ENCODE measurements around the gene PDE10A. TPM values are rescaled to one million over a fixed set of nuclear protein-coding genes. Genes with fewer than 3 reads are reported as not detected.

The PDE10A gene
- polyA plus RNA-seq, 1 donor = 2.7 TPM

DNA sequence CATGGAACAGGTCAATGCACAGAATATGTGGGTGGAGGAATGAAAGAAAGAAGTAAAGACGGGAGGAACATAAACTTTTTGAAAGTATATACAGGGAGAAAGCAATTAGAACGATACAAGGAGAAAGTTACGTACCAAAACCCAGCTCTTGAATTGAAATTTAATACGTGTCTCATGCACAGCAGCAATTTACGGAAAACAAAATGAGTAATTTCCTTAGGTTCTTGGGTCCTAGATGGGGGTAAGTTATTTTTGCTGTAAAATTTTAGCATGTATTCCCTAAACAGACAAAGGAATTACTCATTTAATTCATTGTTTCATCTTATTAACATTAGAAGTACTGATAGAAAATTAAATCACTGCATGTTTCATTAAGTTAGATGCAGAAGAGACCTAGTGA lies 75.8 kb downstream of the PDE10A start:
- no peaks in the 10 kb centered on the region for H3K27me3 ChIP-seq (ENCODE audit: control insufficient read depth, insufficient read depth, low read length)
- WGBS (ENCODE audit: insufficient coverage, low lambda C conversion rate) = 93% methylated on average over 5 of the region's 5 CpGs
- H3K4me1 ChIP-seq (ENCODE audit: control insufficient read depth, insufficient read depth, low read length) = no peaks in the 10 kb centered on the region
- no peak overlapping the region for H3K27ac ChIP-seq (ENCODE audit: low read length)
- no peaks in the 10 kb centered on the region for H3K36me3 ChIP-seq (ENCODE audit: control insufficient read depth, insufficient read depth, low read length)
- no peak overlapping the region for H3K4me3 ChIP-seq (ENCODE audit: low read length)
- H3K9me3 ChIP-seq (ENCODE audit: control insufficient read depth, low read depth, low read length) = no peaks in the 10 kb centered on the region
- no peak for DNase-seq

DNA sequence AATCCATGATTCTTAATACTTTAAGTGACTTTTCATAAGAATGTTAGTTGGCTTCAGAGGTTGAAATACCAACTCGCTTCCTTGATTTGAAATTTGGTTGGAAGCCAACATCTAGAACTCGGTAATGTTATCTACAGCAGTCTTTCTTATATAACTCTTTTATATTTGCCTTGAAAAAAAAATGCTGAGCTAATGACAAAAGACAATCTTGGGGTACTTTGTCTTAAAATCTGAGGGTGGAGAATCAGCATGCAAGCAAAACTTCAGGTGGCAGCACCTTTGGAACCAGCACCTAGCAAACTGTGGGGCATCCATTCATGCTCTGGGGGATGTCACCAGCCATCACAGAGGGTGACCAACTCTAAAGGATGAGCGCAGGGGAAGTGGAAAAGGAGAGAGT lies 76.3 kb downstream of the PDE10A start:
- Histone ChIP-seq H3K4me3 (ENCODE audit: low read length) (no peak overlapping the region), H3K9me3 (ENCODE audit: control insufficient read depth, low read depth, low read length) (no peaks in the 10 kb centered on the region), H3K27me3 (ENCODE audit: control insufficient read depth, insufficient read depth, low read length) (no peaks in the 10 kb centered on the region), H3K4me1 (ENCODE audit: control insufficient read depth, insufficient read depth, low read length) (no peaks in the 10 kb centered on the region), H3K36me3 (ENCODE audit: control insufficient read depth, insufficient read depth, low read length) (no peaks in the 10 kb centered on the region), H3K27ac (ENCODE audit: low read length) (no peak overlapping the region)
- DNase-seq = no peak
- no CpG with 5 or more reads among the region's 3 CpGs for WGBS (ENCODE audit: insufficient coverage, low lambda C conversion rate)

DNA sequence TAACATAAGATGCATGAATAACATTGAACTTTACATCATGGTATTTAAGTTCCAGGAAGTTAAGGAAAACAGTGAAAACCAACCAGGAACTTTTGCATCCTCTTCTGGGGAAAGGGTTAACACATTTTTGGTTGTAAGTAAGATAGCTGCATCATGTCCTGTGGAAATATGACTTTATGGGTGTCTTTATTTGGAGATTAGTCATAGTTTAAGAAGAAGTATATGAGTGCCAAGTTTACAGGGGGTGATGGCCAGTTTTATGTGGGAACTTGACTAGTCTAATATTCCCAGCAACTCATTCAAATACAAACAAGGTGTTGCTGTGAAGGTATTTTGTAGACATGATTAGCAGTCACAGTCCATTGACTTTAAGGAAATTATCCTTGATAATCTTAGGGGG lies 78.0 kb downstream of the PDE10A start:
- DNase-seq = no peak
- Histone ChIP-seq H3K4me1 (ENCODE audit: control insufficient read depth, insufficient read depth, low read length) (no peaks in the 10 kb centered on the region), H3K27me3 (ENCODE audit: control insufficient read depth, insufficient read depth, low read length) (no peaks in the 10 kb centered on the region), H3K27ac (ENCODE audit: low read length) (no peak overlapping the region), H3K9me3 (ENCODE audit: control insufficient read depth, low read depth, low read length) (no peaks in the 10 kb centered on the region), H3K4me3 (ENCODE audit: low read length) (no peak overlapping the region), H3K36me3 (ENCODE audit: control insufficient read depth, insufficient read depth, low read length) (no peaks in the 10 kb centered on the region)

DNA sequence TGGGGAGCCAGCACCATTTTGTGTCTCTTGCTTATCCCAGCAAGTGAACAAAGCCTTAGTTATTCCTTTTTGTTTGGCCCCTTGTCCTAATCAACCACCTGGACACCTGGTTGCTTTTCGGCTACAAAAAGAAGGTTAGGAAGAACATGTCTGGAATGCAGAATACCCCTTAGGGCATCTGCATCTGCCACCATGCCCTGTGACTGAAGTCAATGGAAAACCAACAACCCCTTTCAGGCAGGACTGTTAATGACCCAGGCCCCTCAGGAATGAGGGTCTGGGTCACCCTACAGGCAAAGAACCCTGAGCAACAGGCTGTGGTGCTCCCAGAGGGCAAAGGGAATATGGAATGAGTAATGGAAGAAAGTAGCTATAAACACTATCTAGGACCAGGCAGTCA lies 78.5 kb downstream of the PDE10A start:
- H3K27me3 ChIP-seq (ENCODE audit: control insufficient read depth, insufficient read depth, low read length) = no peaks in the 10 kb centered on the region
- no CpG with 5 or more reads among the region's 1 CpG for WGBS (ENCODE audit: insufficient coverage, low lambda C conversion rate)
- DNase-seq = no peak
- no peak overlapping the region for H3K4me3 ChIP-seq (ENCODE audit: low read length)
- H3K27ac ChIP-seq (ENCODE audit: low read length) = no peak overlapping the region
- H3K9me3 ChIP-seq (ENCODE audit: control insufficient read depth, low read depth, low read length) = no peaks in the 10 kb centered on the region
- no peaks in the 10 kb centered on the region for H3K36me3 ChIP-seq (ENCODE audit: control insufficient read depth, insufficient read depth, low read length)
- H3K4me1 ChIP-seq (ENCODE audit: control insufficient read depth, insufficient read depth, low read length) = no peaks in the 10 kb centered on the region

DNA sequence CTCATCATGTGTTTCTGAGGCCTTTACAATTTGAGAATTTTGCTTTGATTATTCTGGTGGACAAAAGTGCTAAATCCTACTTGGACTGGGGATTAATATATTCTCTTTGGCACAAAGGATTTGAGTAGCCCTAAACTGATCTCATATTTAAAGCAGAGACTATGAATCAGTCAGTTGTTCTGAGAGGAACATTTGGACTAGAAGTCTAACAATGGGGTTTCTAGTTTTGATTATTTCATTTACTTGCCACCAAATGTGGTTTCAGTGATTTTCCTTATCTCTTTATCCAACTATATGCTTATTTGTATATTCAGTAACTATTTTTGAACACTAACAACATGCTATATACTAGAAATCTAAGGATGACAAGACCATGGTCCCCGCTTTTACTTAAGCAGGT lies 81.4 kb downstream of the PDE10A start:
- Histone ChIP-seq H3K4me3 (ENCODE audit: low read length) (no peak overlapping the region), H3K27me3 (ENCODE audit: control insufficient read depth, insufficient read depth, low read length) (no peaks in the 10 kb centered on the region), H3K4me1 (ENCODE audit: control insufficient read depth, insufficient read depth, low read length) (no peaks in the 10 kb centered on the region), H3K36me3 (ENCODE audit: control insufficient read depth, insufficient read depth, low read length) (no peaks in the 10 kb centered on the region), H3K27ac (ENCODE audit: low read length) (no peak overlapping the region), H3K9me3 (ENCODE audit: control insufficient read depth, low read depth, low read length) (no peaks in the 10 kb centered on the region)
- 83% methylated on average over 1 of the region's 1 CpG for WGBS (ENCODE audit: insufficient coverage, low lambda C conversion rate)
- no peak for DNase-seq

DNA sequence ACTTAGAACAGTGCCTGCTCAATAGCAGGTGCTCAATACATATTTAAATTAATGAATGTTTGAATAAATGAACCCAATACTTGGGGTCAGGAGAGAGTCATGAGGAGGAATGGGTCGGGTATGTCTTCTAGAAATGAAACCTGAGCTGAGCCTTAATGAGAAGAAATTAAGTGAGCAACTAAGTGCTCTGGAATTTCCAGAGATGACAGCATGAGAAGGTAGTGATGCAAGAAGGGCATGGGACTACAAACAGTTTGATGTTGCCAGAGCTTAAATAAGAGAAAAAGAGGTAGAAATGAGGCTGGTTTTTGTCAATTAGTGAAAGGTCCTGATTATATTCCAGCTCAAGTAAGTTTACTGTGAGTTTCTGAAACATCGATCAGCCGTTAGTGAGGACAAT lies 82.9 kb downstream of the PDE10A start:
- no peaks in the 10 kb centered on the region for H3K27me3 ChIP-seq (ENCODE audit: control insufficient read depth, insufficient read depth, low read length)
- H3K36me3 ChIP-seq (ENCODE audit: control insufficient read depth, insufficient read depth, low read length) = no peaks in the 10 kb centered on the region
- no peak for DNase-seq
- no peak overlapping the region for H3K4me3 ChIP-seq (ENCODE audit: low read length)
- H3K9me3 ChIP-seq (ENCODE audit: control insufficient read depth, low read depth, low read length) = no peaks in the 10 kb centered on the region
- H3K4me1 ChIP-seq (ENCODE audit: control insufficient read depth, insufficient read depth, low read length) = no peaks in the 10 kb centered on the region
- WGBS (ENCODE audit: insufficient coverage, low lambda C conversion rate) = 96% methylated on average over 3 of the region's 3 CpGs
- H3K27ac ChIP-seq (ENCODE audit: low read length) = no peak overlapping the region

DNA sequence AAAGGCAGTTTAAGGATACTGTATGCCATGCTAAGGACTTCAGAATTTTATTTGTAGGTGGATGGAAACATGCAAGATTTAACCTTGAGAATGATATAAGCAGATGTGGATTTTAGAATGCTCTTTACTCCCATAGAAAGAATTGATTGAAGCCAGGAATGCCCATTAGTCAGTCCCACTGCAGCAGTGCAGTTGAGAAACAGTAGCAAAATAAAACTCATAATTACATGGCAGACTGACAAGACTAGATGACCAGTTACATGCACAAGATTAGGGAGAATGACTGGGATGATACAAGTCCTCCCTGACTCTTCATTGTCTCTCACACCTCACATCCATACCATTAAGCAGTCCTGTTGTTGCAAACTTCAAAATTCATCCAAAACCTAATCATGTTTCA lies 83.9 kb downstream of the PDE10A start:
- H3K36me3 ChIP-seq (ENCODE audit: control insufficient read depth, insufficient read depth, low read length) = no peaks in the 10 kb centered on the region
- H3K4me3 ChIP-seq (ENCODE audit: low read length) = no peak overlapping the region
- no peak for DNase-seq
- no peak overlapping the region for H3K27ac ChIP-seq (ENCODE audit: low read length)
- H3K9me3 ChIP-seq (ENCODE audit: control insufficient read depth, low read depth, low read length) = no peaks in the 10 kb centered on the region
- H3K4me1 ChIP-seq (ENCODE audit: control insufficient read depth, insufficient read depth, low read length) = no peaks in the 10 kb centered on the region
- H3K27me3 ChIP-seq (ENCODE audit: control insufficient read depth, insufficient read depth, low read length) = no peaks in the 10 kb centered on the region

DNA sequence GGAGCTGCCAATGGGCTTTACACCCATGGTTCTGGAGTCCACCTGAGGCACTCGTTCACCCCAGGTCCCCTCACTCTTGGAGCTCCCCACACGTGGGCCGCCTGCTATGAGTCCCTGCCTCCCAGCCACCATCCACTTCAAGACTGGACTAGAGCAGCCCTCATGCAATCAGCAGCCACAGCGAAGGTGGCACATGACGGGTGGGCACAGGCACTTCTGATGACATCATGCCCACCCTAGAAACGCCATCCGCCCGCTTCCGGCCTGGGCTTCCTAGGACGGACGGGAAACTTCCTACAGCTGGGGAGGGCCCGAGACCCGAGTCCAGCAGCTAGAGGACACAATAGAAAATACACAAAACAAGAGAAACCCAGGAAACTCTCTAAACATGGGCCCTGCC lies 85.5 kb downstream of the PDE10A start:
- Histone ChIP-seq H3K27ac (ENCODE audit: low read length) (no peak overlapping the region), H3K9me3 (ENCODE audit: control insufficient read depth, low read depth, low read length) (no peaks in the 10 kb centered on the region), H3K27me3 (ENCODE audit: control insufficient read depth, insufficient read depth, low read length) (no peaks in the 10 kb centered on the region), H3K4me1 (ENCODE audit: control insufficient read depth, insufficient read depth, low read length) (no peaks in the 10 kb centered on the region), H3K4me3 (ENCODE audit: low read length) (no peak overlapping the region), H3K36me3 (ENCODE audit: control insufficient read depth, insufficient read depth, low read length) (no peaks in the 10 kb centered on the region)
- no peak for DNase-seq
- WGBS (ENCODE audit: insufficient coverage, low lambda C conversion rate) = no CpG with 5 or more reads among the region's 13 CpGs

DNA sequence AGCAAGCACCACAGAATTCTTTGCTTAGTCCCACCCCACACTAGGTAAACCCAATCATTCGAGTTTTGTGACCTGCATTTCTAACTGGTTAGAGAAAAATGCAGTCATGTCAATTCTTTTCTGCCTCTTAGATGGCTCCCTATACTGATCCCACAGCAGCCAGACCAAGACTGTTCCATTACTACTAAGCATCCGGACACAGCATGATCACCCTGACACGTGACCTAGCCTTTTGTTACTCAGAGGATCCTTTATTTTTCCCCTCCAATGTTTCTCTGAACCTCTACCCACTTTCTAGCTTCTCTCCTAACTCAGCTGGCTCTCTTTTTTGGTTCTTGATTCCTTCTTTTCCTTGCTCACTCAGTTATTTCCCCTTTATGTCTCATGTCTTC lies 87.9 kb downstream of the PDE10A start:
- Histone ChIP-seq H3K27ac (ENCODE audit: low read length) (no peak overlapping the region), H3K27me3 (ENCODE audit: control insufficient read depth, insufficient read depth, low read length) (no peaks in the 10 kb centered on the region), H3K36me3 (ENCODE audit: control insufficient read depth, insufficient read depth, low read length) (no peaks in the 10 kb centered on the region), H3K4me1 (ENCODE audit: control insufficient read depth, insufficient read depth, low read length) (no peaks in the 10 kb centered on the region), H3K4me3 (ENCODE audit: low read length) (no peak overlapping the region), H3K9me3 (ENCODE audit: control insufficient read depth, low read depth, low read length) (no peaks in the 10 kb centered on the region)
- DNase-seq = no peak
- WGBS (ENCODE audit: insufficient coverage, low lambda C conversion rate) = 100% methylated on average over 1 of the region's 3 CpGs

DNA sequence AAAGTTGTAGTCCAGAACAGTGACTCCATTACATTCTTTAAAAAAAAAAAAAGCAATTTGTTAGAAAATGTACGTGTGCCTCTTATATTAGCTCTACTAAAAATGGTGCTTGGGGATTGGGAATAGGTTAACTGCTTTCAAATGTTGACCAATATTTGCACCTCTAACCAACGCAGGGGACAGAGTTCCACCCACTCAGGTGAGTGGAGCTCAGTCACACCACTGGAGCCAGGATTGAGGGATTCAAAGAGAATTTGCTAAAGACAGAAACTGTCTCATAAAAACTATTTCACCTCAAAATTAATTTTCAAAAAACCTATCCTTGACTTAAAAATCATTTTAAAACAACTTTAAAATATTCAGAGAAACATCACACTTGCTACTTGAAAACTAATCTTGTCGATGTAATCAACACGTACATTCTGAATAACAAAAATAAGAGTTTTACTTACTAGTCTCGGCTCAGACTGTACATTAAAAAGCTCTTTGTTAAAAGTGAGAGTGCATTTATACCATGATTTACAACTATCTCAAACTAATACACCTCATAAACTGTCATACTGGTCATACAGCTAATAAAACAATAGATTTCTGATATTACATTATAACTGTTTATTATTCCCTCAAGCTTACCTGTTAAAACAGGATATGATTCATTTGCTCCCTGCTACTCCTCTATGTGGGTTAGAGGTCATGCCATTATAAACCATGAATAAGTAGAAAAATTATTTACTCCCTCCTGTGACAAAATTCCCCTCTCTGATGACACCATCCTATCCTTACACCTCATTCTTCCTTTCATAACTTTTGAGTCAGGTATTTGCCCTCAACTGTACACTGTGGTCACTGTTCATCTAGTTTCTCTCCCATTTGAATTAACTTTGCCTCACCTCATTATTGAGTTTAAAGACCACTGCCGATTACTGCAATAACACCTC lies 88.6 kb downstream of the PDE10A start:
- Histone ChIP-seq H3K9me3 (ENCODE audit: control insufficient read depth, low read depth, low read length) (no peaks in the 10 kb centered on the region), H3K36me3 (ENCODE audit: control insufficient read depth, insufficient read depth, low read length) (no peaks in the 10 kb centered on the region), H3K4me3 (ENCODE audit: low read length) (no peak overlapping the region), H3K4me1 (ENCODE audit: control insufficient read depth, insufficient read depth, low read length) (no peaks in the 10 kb centered on the region), H3K27me3 (ENCODE audit: control insufficient read depth, insufficient read depth, low read length) (no peaks in the 10 kb centered on the region), H3K27ac (ENCODE audit: low read length) (no peak overlapping the region)
- DNase-seq = no peak
- WGBS (ENCODE audit: insufficient coverage, low lambda C conversion rate) = 94% methylated on average over 3 of the region's 6 CpGs

DNA sequence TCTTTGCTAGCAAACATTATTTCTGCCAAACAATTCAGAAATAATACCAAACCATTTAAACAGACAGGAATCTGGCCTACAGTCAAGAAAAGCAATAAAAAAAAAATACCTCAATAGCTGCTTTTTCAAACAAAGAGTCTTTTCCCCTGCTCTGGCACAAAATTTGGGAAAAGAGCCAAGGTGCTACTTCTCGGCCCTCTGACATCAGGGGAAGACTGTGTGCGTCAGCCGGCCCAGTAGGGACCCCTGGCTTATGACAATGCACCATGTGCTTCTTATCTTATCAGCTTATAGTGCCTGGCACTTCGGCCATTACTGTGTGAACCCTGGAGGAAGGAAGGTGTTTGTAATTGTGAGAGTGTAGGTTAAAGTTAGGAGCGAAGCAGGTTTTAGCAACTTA lies 89.4 kb downstream of the PDE10A start:
- Histone ChIP-seq H3K4me3 (ENCODE audit: low read length) (no peak overlapping the region), H3K36me3 (ENCODE audit: control insufficient read depth, insufficient read depth, low read length) (no peaks in the 10 kb centered on the region), H3K4me1 (ENCODE audit: control insufficient read depth, insufficient read depth, low read length) (no peaks in the 10 kb centered on the region), H3K9me3 (ENCODE audit: control insufficient read depth, low read depth, low read length) (no peaks in the 10 kb centered on the region), H3K27me3 (ENCODE audit: control insufficient read depth, insufficient read depth, low read length) (no peaks in the 10 kb centered on the region), H3K27ac (ENCODE audit: low read length) (no peak overlapping the region)
- no CpG with 5 or more reads among the region's 5 CpGs for WGBS (ENCODE audit: insufficient coverage, low lambda C conversion rate)
- DNase-seq = peak; percentile 27 to 47
